Memory B cell (primary cell): ENCODE measurements around the gene PLD3.
"Not testable (repeated sequence)": the region's sequence is repeated elsewhere in the genome, so short reads cannot be mapped to it uniquely, and the experiment has no call there.

Source experiments
- ATAC-seq: fragments of 150-1000 bp; cut with Tn5 transposase; 2 replicates; pipeline ENCODE4 v1.10.0; 2021; ENCODE audit warnings: low read depth, mild to moderate bottlenecking, moderate library complexity
- DNase-seq, 2 donors: peaks; one replicate each; pipeline ENCODE4 v3.0.0; 2022; ENCODE audit warnings: low spot score in 2 of 2
- H3K27ac Mint-ChIP-seq: one replicate; pipeline ENCODE4 v1.8.0; 2022; ENCODE audit warnings: mild to moderate bottlenecking, moderate library complexity, mixed read lengths
- H3K27me3 Mint-ChIP-seq: one replicate; pipeline ENCODE4 v1.8.0; 2022; ENCODE audit warnings: mixed read lengths
- H3K36me3 Mint-ChIP-seq: one replicate; pipeline ENCODE4 v1.8.0; 2022; ENCODE audit warnings: mild to moderate bottlenecking, mixed read lengths
- H3K4me1 Mint-ChIP-seq: one replicate; pipeline ENCODE4 v1.8.0; 2022; ENCODE audit warnings: mixed read lengths
- H3K4me3 Mint-ChIP-seq: one replicate; pipeline ENCODE4 v1.8.0; 2022; ENCODE audit warnings: mild to moderate bottlenecking, moderate library complexity, mixed read lengths
- H3K9me3 Mint-ChIP-seq: one replicate; pipeline ENCODE4 v1.8.0; 2022; ENCODE audit warnings: mixed read lengths

The PLD3 gene

DNA sequence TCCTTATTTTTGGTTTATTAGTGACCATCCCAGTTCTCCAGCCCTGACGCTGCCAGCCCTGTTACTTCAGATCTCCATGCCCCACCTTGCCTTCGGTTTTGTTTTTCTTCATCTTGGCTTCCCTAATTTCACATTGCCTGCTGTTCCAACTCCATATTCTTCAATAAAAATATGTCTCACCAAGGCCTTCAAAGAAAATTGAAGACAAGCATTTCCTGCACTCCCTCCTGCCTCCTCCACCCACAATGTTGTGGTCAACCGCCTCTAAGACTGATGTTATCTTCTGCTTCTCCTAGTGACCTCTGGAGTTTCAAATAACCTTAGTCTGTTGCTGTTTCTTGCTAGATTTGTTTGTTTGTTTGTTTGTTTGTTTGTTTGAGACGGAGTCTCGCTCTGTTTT, 14.6 kb downstream of the PLD3 start:
- Mint-ChIP-seq H3K27me3 (no peaks in the 10 kb centered on the region), H3K4me3 (no peak overlapping the region), H3K36me3 (peaks cover 15% of the 10 kb centered on the region), H3K9me3 (no peaks in the 10 kb centered on the region), H3K4me1 (peaks cover 14% of the 10 kb centered on the region), H3K27ac (no peak overlapping the region)
- DNase-seq = no peak
- ATAC-seq = no peak

DNA sequence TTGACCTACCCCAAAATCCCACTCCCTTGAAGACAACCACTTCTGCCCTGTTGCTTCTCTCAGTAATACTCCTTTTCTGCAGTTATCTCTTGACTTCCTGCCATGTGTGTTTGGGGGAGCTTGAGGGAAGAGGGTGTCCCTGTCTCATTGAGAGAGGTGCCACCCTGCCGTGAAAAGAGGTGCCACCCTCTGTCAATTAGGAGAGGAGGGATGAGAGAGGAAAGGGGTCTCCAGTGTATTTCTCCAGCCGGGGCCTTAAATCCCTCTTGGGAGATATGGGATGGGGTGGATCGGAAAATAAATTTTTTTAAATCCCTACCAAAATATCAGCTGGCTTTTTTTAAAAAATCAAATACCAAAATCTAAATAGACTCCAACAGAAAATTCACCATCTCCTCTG, 16.5 kb downstream of the PLD3 start:
- Mint-ChIP-seq H3K4me3 (no peak overlapping the region), H3K36me3 (peaks cover 13% of the 10 kb centered on the region), H3K4me1 (peaks cover 12% of the 10 kb centered on the region), H3K27me3 (no peaks in the 10 kb centered on the region), H3K9me3 (no peaks in the 10 kb centered on the region), H3K27ac (no peak overlapping the region)
- no peak for ATAC-seq
- DNase-seq = no peak

DNA sequence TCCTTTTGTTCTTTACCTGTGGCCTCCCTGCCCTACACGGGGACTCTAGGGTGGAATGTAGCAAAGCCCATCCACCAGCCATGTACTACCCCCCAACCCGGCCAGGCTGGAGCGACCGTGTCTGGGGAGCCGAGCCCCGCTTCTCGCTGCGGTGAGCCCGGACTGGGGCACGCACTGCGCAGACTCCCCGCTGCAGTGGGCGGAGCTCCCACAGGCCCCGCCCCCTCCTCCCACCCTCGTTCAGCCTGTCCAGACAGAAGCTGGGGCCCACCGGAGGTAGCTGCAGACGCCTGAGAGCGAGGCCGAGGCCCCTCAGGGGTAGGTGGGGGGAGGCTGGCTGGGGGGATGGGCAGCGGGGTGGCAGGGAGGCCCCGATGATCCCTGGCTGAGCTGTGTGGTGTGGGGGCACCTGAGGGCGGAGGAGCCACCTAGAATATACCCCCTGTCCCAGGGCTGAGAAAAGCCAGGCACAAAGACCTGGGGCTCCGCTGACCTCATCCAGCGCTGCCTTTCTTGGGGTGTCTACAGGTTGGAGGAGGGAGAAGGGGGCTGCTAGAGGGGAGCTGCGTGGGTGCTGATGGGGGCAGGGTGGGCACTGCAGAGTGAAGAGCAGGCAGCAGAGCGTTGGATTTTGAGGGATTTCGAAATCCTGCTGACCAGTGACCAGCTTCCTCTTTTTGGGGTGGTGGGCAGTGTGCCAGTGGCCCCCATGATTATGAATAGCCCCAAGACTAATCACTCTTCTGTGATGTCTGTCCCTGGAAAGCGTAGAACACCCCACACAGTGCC, 17.3 kb downstream of the PLD3 start:
- Mint-ChIP-seq H3K4me3 (no peak overlapping the region), H3K27ac (no peak overlapping the region), H3K9me3 (no peaks in the 10 kb centered on the region), H3K4me1 (peaks cover 13% of the 10 kb centered on the region), H3K36me3 (peaks cover 14% of the 10 kb centered on the region), H3K27me3 (no peaks in the 10 kb centered on the region)
- DNase-seq = no peak
- ATAC-seq = peak; percentile 44

DNA sequence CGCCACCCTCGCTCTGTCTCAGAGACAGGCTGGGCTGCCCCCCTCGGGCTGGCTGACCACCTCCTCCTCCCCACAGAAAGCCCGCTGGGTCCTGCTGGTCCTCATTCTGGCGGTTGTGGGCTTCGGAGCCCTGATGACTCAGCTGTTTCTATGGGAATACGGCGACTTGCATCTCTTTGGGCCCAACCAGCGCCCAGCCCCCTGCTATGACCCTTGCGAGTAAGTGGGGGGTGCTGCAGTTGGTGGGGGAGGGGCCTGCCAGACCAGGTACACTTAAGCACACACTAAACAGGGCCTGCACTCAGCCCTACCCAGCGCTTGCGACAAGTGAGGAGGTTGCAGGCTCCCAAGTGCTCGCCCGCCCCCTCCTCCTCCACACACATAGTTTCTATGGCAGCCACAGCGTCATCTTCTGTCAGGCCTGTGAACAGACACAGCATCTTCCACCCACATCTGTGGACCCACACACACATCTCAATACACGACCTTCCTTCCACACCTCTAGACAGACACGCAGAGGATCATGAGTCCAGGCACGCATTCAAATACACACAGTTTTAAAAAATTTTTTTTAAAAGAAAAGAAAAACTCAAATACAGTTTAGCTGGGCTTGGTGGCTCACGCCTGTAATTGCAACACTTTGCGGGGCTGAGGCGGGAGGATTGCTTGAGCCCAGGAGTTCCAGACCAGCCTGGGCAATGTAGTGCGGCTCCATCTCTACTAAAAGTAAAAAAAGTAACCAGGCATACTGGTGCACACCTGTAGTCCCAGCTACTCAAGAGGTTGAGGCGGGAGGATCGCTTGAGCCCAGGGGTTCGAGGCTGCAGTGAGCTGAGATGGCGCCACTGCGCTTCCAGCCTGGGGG, 18.4 kb downstream of the PLD3 start:
- no peaks in the 10 kb centered on the region for H3K9me3 Mint-ChIP-seq
- peaks cover 12% of the 10 kb centered on the region for H3K36me3 Mint-ChIP-seq
- H3K27me3 Mint-ChIP-seq = no peaks in the 10 kb centered on the region
- no peak for ATAC-seq
- DNase-seq = no peak
- no peak overlapping the region for H3K27ac Mint-ChIP-seq
- H3K4me3 Mint-ChIP-seq = no peak overlapping the region
- peaks cover 14% of the 10 kb centered on the region for H3K4me1 Mint-ChIP-seq

DNA sequence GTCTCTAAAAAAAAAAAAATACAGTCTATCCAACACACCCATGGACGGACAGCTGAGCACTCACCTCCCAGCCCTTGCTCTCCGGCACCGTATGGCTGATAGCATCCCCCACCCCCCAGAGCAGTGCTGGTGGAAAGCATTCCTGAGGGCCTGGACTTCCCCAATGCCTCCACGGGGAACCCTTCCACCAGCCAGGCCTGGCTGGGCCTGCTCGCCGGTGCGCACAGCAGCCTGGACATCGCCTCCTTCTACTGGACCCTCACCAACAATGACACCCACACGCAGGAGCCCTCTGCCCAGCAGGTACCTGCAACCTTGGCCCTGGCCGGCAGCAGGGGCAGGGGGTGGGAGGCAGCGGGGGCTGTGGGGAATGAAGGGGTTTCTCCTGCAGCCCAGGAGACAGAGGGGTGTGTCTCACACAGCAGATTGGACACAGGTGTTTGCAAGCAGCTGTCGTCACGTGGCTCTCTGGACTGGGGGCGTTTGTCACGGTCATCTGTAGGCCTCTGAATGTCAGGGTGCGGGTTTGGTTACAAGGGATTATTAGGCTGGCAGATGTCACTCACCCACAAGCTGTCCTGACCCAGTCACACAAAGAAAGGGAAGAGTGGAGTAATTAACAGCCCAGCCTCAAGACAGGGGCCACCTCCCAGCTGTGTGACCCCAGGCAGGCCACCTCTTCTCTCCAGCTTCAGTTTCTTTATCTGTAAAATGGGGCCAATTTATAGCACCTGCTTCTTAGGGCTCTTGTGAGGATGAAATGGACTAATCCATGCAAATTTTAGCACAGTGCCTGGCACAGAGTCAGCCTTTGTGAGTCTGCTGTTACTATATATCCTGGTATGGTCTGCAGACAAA, 19.3 kb downstream of the PLD3 start:
- Mint-ChIP-seq H3K9me3 (no peaks in the 10 kb centered on the region), H3K36me3 (peaks cover 8% of the 10 kb centered on the region), H3K27me3 (no peaks in the 10 kb centered on the region), H3K4me1 (peaks cover 14% of the 10 kb centered on the region), H3K27ac (no peak overlapping the region), H3K4me3 (no peak overlapping the region)
- ATAC-seq = no peak
- DNase-seq = no peak

DNA sequence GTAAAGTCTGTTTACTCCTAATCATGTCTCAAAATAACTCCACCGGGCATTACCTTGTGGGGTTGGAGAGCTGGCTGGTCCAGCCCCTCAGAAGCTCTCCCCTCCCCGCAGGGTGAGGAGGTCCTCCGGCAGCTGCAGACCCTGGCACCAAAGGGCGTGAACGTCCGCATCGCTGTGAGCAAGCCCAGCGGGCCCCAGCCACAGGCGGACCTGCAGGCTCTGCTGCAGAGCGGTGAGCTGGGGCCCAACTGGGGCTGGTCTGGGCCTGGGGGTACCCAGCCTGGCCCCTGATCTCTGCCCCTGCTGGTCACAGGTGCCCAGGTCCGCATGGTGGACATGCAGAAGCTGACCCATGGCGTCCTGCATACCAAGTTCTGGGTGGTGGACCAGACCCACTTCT, 21.3 kb downstream of the PLD3 start:
- Mint-ChIP-seq H3K9me3 (no peaks in the 10 kb centered on the region), H3K4me1 (peaks cover 8% of the 10 kb centered on the region), H3K27me3 (no peaks in the 10 kb centered on the region), H3K36me3 (peaks cover 8% of the 10 kb centered on the region), H3K4me3 (no peak overlapping the region), H3K27ac (no peak overlapping the region)
- ATAC-seq (no peak), DNase-seq (no peak)

DNA sequence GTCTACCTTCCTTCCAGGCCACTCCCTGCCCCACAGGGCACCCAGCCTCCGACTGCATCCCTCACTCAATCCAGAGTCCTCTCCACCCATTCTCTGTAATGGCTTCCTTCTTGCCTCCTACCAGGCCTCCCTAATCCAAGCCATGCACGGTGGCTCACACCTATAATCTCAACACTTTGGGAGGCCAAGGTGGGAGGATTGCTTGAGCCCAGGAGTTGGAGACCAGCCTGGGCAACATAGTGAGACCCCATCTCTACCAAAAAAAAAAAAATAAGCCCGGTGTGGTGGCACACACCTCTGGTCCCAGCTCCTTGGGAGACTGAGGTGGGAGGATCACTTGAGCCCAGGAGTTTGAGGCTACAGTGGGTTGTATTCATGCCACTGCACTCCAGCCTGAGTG, 21.8 kb downstream of the PLD3 start:
- H3K27ac Mint-ChIP-seq = not testable (repeated sequence)
- H3K36me3 Mint-ChIP-seq = peaks cover 11% of the 10 kb centered on the region

DNA sequence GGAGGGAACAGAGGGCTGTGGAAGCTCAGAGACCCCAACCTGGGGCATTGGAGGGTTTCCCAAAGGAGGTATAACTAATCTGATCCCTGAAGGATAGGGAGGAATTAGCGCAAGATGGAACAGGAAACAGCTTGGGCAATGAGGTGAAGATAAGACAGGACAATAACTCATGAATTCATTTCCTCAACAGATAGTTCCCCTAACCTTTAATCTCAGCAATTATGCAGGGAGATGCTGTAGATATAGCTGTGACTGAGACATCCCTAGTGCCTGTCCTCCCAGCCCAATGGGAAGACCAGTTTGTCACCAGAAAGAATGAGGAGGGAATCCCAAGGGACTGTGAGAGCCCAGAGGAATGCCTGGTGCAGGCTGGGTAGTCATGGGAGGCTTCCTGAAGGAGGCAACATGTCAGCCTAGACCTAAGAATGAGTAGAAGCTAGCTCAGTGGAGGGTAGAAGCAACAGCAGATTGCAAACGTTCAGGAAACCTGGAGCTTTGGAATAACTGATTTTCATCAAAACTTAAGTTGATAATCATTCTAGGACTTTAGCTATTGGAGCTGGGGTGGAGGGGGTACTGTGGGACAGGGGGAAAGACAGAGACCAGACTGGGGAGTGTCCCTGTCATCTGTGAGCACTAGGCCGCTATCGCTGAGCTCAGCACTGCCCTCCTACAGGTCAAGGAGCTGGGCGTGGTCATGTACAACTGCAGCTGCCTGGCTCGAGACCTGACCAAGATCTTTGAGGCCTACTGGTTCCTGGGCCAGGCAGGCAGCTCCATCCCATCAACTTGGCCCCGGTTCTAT, 22.7 kb downstream of the PLD3 start:
- ATAC-seq = no peak
- no peak for DNase-seq
- Mint-ChIP-seq H3K4me3 (no peak overlapping the region), H3K9me3 (no peaks in the 10 kb centered on the region), H3K27ac (no peak overlapping the region), H3K4me1 (peaks cover 5% of the 10 kb centered on the region), H3K27me3 (no peaks in the 10 kb centered on the region), H3K36me3 (peaks cover 13% of the 10 kb centered on the region)

More for the DNA sequence above, 21.8 kb downstream of the PLD3 start:
- H3K4me3 Mint-ChIP-seq, H3K27me3 Mint-ChIP-seq, DNase-seq, ATAC-seq, H3K4me1 Mint-ChIP-seq, H3K9me3 Mint-ChIP-seq: not testable (repeated sequence)

DNA sequence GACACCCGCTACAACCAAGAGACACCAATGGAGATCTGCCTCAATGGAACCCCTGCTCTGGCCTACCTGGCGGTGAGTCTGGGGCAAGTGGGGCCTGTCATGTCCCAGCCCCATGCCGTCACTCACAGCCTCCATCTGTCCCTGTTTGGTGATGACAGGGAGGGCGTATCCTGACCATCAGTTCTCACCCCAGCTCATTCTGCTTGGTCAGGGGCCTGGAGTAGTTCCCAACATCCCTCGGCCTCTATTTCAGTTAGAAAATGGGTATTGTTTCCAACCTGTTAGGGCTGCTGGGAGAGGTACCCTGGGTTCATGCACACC, 23.3 kb downstream of the PLD3 start:
- Mint-ChIP-seq H3K4me1 (peaks cover 5% of the 10 kb centered on the region), H3K36me3 (peaks cover 15% of the 10 kb centered on the region), H3K27ac (no peak overlapping the region), H3K27me3 (no peaks in the 10 kb centered on the region), H3K4me3 (no peak overlapping the region), H3K9me3 (no peaks in the 10 kb centered on the region)
- DNase-seq (no peak), ATAC-seq (no peak)

DNA sequence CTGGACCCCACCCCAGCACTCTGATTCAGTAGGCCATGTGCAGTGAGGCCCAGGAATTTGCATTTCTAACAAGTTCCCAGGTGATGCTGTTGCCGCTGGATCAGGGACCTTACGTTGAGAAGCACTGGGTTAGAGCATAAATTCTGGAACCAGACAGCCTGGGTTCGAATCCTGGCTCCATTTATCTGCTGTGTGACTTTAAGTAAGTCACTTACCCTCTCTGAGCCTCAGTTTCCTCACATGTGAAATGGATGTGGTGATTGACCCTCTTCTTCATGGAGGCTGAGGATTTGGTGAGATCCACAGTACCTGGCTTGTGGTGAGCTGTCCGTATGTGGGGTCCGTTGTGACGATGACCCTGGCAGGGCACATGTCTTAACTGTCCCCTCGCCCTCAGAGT, 25.6 kb downstream of the PLD3 start:
- no peak for ATAC-seq
- Mint-ChIP-seq H3K27me3 (no peaks in the 10 kb centered on the region), H3K27ac (no peak overlapping the region), H3K36me3 (peaks cover 15% of the 10 kb centered on the region), H3K4me1 (peaks cover 5% of the 10 kb centered on the region), H3K4me3 (no peak overlapping the region), H3K9me3 (no peaks in the 10 kb centered on the region)
- DNase-seq = no peak

DNA sequence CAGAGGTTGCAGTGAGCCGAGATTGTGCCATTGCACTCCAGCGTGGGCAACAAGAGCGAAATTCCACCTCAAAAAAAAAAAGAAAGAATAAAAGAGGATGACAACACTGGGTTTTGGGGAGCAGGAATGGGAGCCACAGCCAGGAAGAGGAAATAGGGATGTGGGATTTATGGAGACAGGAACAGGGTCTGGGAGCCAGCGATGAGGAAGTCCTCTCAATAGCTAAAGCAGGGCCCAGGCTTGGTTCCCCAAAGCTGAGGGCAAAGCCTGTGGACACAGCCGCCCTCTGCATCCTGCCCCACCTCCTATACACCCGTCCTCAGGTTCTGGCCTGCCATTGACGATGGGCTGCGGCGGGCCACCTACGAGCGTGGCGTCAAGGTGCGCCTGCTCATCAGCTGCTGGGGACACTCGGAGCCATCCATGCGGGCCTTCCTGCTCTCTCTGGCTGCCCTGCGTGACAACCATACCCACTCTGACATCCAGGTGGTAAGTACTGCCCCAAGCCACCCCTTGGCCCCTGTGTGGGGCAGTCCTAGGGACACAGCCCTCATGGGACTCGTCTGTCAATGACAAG, 27.9 kb downstream of the PLD3 start:
- H3K4me1 Mint-ChIP-seq = no peaks in the 10 kb centered on the region
- H3K27ac Mint-ChIP-seq = no peak overlapping the region
- ATAC-seq = no peak

DNA sequence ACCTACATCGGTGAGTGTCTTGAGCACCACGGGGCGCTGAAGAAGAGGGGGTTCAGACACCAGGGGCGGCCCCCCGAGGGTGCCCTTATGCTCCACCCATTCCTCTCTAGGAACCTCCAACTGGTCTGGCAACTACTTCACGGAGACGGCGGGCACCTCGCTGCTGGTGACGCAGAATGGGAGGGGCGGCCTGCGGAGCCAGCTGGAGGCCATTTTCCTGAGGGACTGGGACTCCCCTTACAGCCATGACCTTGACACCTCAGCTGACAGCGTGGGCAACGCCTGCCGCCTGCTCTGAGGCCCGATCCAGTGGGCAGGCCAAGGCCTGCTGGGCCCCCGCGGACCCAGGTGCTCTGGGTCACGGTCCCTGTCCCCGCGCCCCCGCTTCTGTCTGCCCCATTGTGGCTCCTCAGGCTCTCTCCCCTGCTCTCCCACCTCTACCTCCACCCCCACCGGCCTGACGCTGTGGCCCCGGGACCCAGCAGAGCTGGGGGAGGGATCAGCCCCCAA, 29.4 kb downstream of the PLD3 start:
- no peaks in the 10 kb centered on the region for H3K9me3 Mint-ChIP-seq
- peaks cover 13% of the 10 kb centered on the region for H3K36me3 Mint-ChIP-seq
- no peak overlapping the region for H3K4me3 Mint-ChIP-seq
- no peaks in the 10 kb centered on the region for H3K4me1 Mint-ChIP-seq
- no peaks in the 10 kb centered on the region for H3K27me3 Mint-ChIP-seq
- no peak overlapping the region for H3K27ac Mint-ChIP-seq
- no peak for ATAC-seq
- no peak for DNase-seq

More for the DNA sequence above, 27.9 kb downstream of the PLD3 start:
- DNase-seq = no peak
- H3K9me3 Mint-ChIP-seq = no peaks in the 10 kb centered on the region
- H3K36me3 Mint-ChIP-seq = peaks cover 13% of the 10 kb centered on the region
- no peak overlapping the region for H3K4me3 Mint-ChIP-seq
- no peaks in the 10 kb centered on the region for H3K27me3 Mint-ChIP-seq

DNA sequence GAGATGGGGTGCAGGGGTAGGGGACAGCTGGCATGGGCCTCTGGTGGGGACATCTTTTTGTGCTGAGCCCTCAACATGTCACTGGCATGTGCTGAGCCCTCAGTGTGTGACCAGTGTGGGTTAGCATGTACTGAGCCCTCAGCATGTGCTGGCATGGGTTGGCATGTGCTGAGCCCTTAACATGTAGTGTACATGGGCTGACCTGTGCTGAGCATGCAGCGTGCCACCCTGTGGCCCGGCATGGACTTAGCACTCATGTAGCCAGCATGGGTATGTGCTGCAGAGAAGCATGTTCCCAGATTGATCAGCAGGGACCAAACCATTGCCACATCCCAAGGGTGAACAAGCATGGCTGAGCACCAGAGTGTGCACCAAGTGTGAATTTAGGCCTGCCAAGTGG, 30.0 kb downstream of the PLD3 start:
- H3K27me3 Mint-ChIP-seq = no peaks in the 10 kb centered on the region
- H3K4me1 Mint-ChIP-seq = no peaks in the 10 kb centered on the region
- ATAC-seq (no peak), DNase-seq (no peak)
- H3K36me3 Mint-ChIP-seq = peaks cover 13% of the 10 kb centered on the region
- no peak overlapping the region for H3K27ac Mint-ChIP-seq
- H3K4me3 Mint-ChIP-seq = no peak overlapping the region
- no peaks in the 10 kb centered on the region for H3K9me3 Mint-ChIP-seq
